CD8-positive, alpha-beta memory T cell (primary cell): ENCODE results near the gene OAS2. TPM values are rescaled to one million over a fixed set of nuclear protein-coding genes. Genes with fewer than 3 reads are reported as not detected.
"Not testable (repeated sequence)": the region's sequence is repeated elsewhere in the genome, so short reads cannot be mapped to it uniquely, and the experiment has no call there.

Experiments
- CTCF ChIA-PET: fragments of 350-600 bp; sonication (Branson Sonifier 250); formaldehyde crosslinking; loops from one replicate; lab custom pipeline; 2021; ENCODE audit warnings: antibody characterized with exemption; lab: Charles Lee
- POLR2A ChIA-PET: fragments of 350-600 bp; sonication (Branson Sonifier 250); formaldehyde crosslinking; loops from one replicate; lab custom pipeline; 2021; ENCODE audit warnings: antibody characterized with exemption; lab: Charles Lee
- DNase-seq, 5 donors: peaks; one replicate each; pipeline versions ENCODE4 v3.0.0 to v3.0.0-alpha.2; 2020 to 2022; ENCODE audit warnings: mixed read lengths in 1 of 5
- H3K27ac ChIP-seq: one replicate; pipeline ENCODE4 v1.7.0; 2013; ENCODE audit warnings: low read depth, mild to moderate bottlenecking, low read length, moderate library complexity
- H3K27me3 ChIP-seq: 2 replicates; pipeline ENCODE4 v1.7.0; 2013; ENCODE audit warnings: low read length, mild to moderate bottlenecking; ENCODE audit not compliant: insufficient read depth, poor library complexity, severe bottlenecking
- H3K36me3 ChIP-seq: 2 replicates; pipeline ENCODE4 v1.7.0; 2013; ENCODE audit warnings: mild to moderate bottlenecking, low read length, moderate library complexity; ENCODE audit not compliant: insufficient read depth
- H3K4me1 ChIP-seq: 2 replicates; pipeline ENCODE4 v1.7.0; 2013; ENCODE audit warnings: mild to moderate bottlenecking, low read length, moderate library complexity; ENCODE audit not compliant: insufficient read depth
- H3K4me3 ChIP-seq: 2 replicates; pipeline ENCODE4 v1.7.0; 2013; ENCODE audit warnings: mild to moderate bottlenecking, low read length
- H3K9me3 ChIP-seq: 2 replicates; pipeline ENCODE4 v1.7.0; 2013; ENCODE audit warnings: mild to moderate bottlenecking, low read length
- H3K27ac Mint-ChIP-seq, 8 donors: one replicate each; pipeline ENCODE4 v1.8.0; 2020 to 2021; ENCODE audit warnings: mixed read lengths in 8 of 8, mild to moderate bottlenecking in 6 of 8, inconsistent platforms in 3 of 8, moderate library complexity in 3 of 8
- H3K27me3 Mint-ChIP-seq, 2 donors: one replicate each; pipeline ENCODE4 v1.8.0; 2020 to 2021; ENCODE audit warnings: mixed read lengths in 2 of 2, mild to moderate bottlenecking in 1 of 2, moderate library complexity in 1 of 2
- H3K36me3 Mint-ChIP-seq, 3 donors: one replicate each; pipeline ENCODE4 v1.8.0; 2020 to 2021; ENCODE audit warnings: mixed read lengths in 3 of 3, inconsistent platforms in 1 of 3, mild to moderate bottlenecking in 1 of 3
- H3K4me1 Mint-ChIP-seq, 3 donors: one replicate each; pipeline ENCODE4 v1.8.0; 2020 to 2021; ENCODE audit warnings: mixed read lengths in 3 of 3, inconsistent platforms in 1 of 3, mild to moderate bottlenecking in 1 of 3
- H3K4me3 Mint-ChIP-seq, 7 donors: one replicate each; pipeline ENCODE4 v1.8.0; 2020 to 2021; ENCODE audit warnings: mixed read lengths in 7 of 7, mild to moderate bottlenecking in 6 of 7, moderate library complexity in 4 of 7, inconsistent platforms in 2 of 7
- H3K9me3 Mint-ChIP-seq, 5 donors: one replicate each; pipeline ENCODE4 v1.8.0; 2020 to 2022; ENCODE audit warnings: mixed read lengths in 5 of 5, mild to moderate bottlenecking in 3 of 5, moderate library complexity in 2 of 5, inconsistent platforms in 1 of 5
- polyA plus RNA-seq: library from polyadenylated mRNA; unstranded; fragments of 300-500 nt; fragmentation: Illumina TruSeq; gene quantifications from one replicate; pipeline ENCODE4 v1.2.3, GENCODE V29; 2021
- total RNA-seq, 2 experiments: library from RNA; stranded (reverse); gene quantifications; one replicate each; pipeline ENCODE4 v1.2.3, GENCODE V29; 2021

The OAS2 gene
- total and polyA plus RNA-seq, 3 experiments from 2014 or later: 40.1 to 50.9 (median 46.6) TPM

GRCh38 chr12:112944024-112944690 lies 34.2 kb upstream of the OAS2 start:
- DNase-seq: no peak
- Histone ChIP-seq H3K27me3 (no peaks in the 10 kb centered on the region), H3K36me3 (peaks cover 23% of the 10 kb centered on the region), H3K9me3 (no peaks in the 10 kb centered on the region), H3K27ac (no peak overlapping the region), H3K4me1 (peaks cover 13% of the 10 kb centered on the region), H3K4me3 (no peak overlapping the region)
- ChIA-PET CTCF (no interaction called here), POLR2A (no interaction called here)
- peaks cover 13 to 19% (median 17%) of the 10 kb centered on the region in 3 donors for H3K4me1 Mint-ChIP-seq
- H3K4me3 Mint-ChIP-seq: peak overlapping the region in 1 of 7 donors; percentile 51
- H3K9me3 Mint-ChIP-seq: no peaks in the 10 kb centered on the region
- peaks cover 15 to 56% (median 20%) of the 10 kb centered on the region in 3 donors for H3K36me3 Mint-ChIP-seq
- H3K27me3 Mint-ChIP-seq: no peaks in the 10 kb centered on the region
- no peak overlapping the region for H3K27ac Mint-ChIP-seq

- H3K36me3 Mint-ChIP-seq: peaks cover 21 to 68% (median 23%) of the 10 kb centered on the region in 3 donors
Observed at GRCh38 chr12:112945515-112945914, 32.8 kb upstream of the OAS2 start.

GRCh38 chr12:112946236-112947000 lies 31.9 kb upstream of the OAS2 start:
- Mint-ChIP-seq H3K27ac (peak overlapping the region in 1 of 8 donors; percentile 27), H3K27me3 (no peaks in the 10 kb centered on the region), H3K36me3 (peaks cover 26 to 77% (median 27%) of the 10 kb centered on the region in 3 donors), H3K4me3 (no peak overlapping the region), H3K9me3 (peaks cover 0 to 4% (median 0%) of the 10 kb centered on the region in 5 donors), H3K4me1 (peaks cover 0 to 5% (median 3%) of the 10 kb centered on the region in 3 donors)
- Histone ChIP-seq H3K27me3 (no peaks in the 10 kb centered on the region), H3K36me3 (peaks cover 23% of the 10 kb centered on the region), H3K4me3 (no peak overlapping the region), H3K27ac (no peak overlapping the region), H3K4me1 (no peaks in the 10 kb centered on the region), H3K9me3 (no peaks in the 10 kb centered on the region)
- ChIA-PET POLR2A (no interaction called here), CTCF (no interaction called here)
- no peak for DNase-seq

More at GRCh38 chr12:112945515-112945914, 32.8 kb upstream of the OAS2 start:
- H3K27ac ChIP-seq: no peak overlapping the region
- no peaks in the 10 kb centered on the region for H3K9me3 ChIP-seq
- H3K4me1 ChIP-seq: no peaks in the 10 kb centered on the region
- DNase-seq: no peak
- no peaks in the 10 kb centered on the region for H3K27me3 Mint-ChIP-seq
- CTCF ChIA-PET: no interaction called here
- POLR2A ChIA-PET: no interaction called here
- H3K9me3 Mint-ChIP-seq: no peaks in the 10 kb centered on the region
- peak overlapping the region in 1 of 7 donors; percentile 37 for H3K4me3 Mint-ChIP-seq
- no peak overlapping the region for H3K4me3 ChIP-seq
- H3K4me1 Mint-ChIP-seq: peaks cover 0 to 5% (median 4%) of the 10 kb centered on the region in 3 donors
- H3K36me3 ChIP-seq: peaks cover 23% of the 10 kb centered on the region
- H3K27me3 ChIP-seq: no peaks in the 10 kb centered on the region
- peak overlapping the region in 1 of 8 donors; percentile 54 for H3K27ac Mint-ChIP-seq

- H3K36me3 ChIP-seq: peaks cover 23% of the 10 kb centered on the region
Observed at GRCh38 chr12:112947314-112947713, 31.0 kb upstream of the OAS2 start.

DNA sequence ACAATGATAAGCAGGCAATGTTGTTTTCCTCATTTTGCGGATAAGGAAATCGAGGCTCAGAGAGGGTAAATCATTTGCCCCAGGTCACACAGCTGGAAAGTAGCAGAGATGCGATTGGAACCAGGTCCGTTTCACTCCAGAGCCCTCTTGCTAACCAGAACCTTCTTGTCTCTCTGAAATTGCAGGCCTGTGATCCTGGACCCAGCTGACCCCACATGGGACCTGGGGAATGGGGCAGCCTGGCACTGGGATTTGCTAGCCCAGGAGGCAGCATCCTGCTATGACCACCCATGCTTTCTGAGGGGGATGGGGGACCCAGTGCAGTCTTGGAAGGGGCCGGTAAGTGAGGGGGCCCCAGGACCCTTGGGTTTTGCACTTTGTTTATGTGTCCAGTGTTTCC lies 30.6 kb upstream of the OAS2 start:
- H3K4me1 Mint-ChIP-seq: peaks cover 0 to 5% (median 0%) of the 10 kb centered on the region in 3 donors
- Histone ChIP-seq H3K9me3 (no peaks in the 10 kb centered on the region), H3K4me3 (no peak overlapping the region), H3K4me1 (no peaks in the 10 kb centered on the region), H3K27ac (no peak overlapping the region), H3K27me3 (no peaks in the 10 kb centered on the region), H3K36me3 (peaks cover 23% of the 10 kb centered on the region)
- H3K27ac Mint-ChIP-seq: no peak overlapping the region
- DNase-seq: no peak
- peaks cover 3 to 10% (median 5%) of the 10 kb centered on the region in 5 donors for H3K9me3 Mint-ChIP-seq
- no peak overlapping the region for H3K4me3 Mint-ChIP-seq
- H3K27me3 Mint-ChIP-seq: no peaks in the 10 kb centered on the region
- CTCF ChIA-PET: interaction anchor here (0.7 to 1.8 kb wide), 2 partner anchors 47 to 107 kb away, joined by 3 to 5 read pairs; no protein-coding TSS in a partner anchor
- POLR2A ChIA-PET: no interaction called here
- peaks cover 34 to 85% (median 41%) of the 10 kb centered on the region in 3 donors for H3K36me3 Mint-ChIP-seq

More at GRCh38 chr12:112947314-112947713, 31.0 kb upstream of the OAS2 start:
- no peak overlapping the region for H3K4me3 Mint-ChIP-seq
- no peak overlapping the region for H3K27ac ChIP-seq
- H3K9me3 ChIP-seq: no peaks in the 10 kb centered on the region
- no peak overlapping the region for H3K27ac Mint-ChIP-seq
- H3K9me3 Mint-ChIP-seq: peaks cover 0 to 5% (median 4%) of the 10 kb centered on the region in 5 donors
- ChIA-PET POLR2A (no interaction called here), CTCF (no interaction called here)
- no peaks in the 10 kb centered on the region for H3K4me1 ChIP-seq
- no peaks in the 10 kb centered on the region for H3K27me3 ChIP-seq
- no peak for DNase-seq
- no peaks in the 10 kb centered on the region for H3K27me3 Mint-ChIP-seq
- peaks cover 0 to 5% (median 0%) of the 10 kb centered on the region in 3 donors for H3K4me1 Mint-ChIP-seq
- no peak overlapping the region for H3K4me3 ChIP-seq
- H3K36me3 Mint-ChIP-seq: peaks cover 30 to 81% (median 36%) of the 10 kb centered on the region in 3 donors

GRCh38 chr12:112948806-112949205 lies 29.5 kb upstream of the OAS2 start:
- Mint-ChIP-seq H3K36me3 (peaks cover 37 to 85% (median 45%) of the 10 kb centered on the region in 3 donors), H3K4me1 (peaks cover 0 to 5% (median 0%) of the 10 kb centered on the region in 3 donors), H3K27ac (peak overlapping the region in 2 of 8 donors; percentile 54 to 61), H3K9me3 (peaks cover 4 to 10% (median 5%) of the 10 kb centered on the region in 5 donors), H3K27me3 (no peaks in the 10 kb centered on the region), H3K4me3 (no peak overlapping the region)
- no peak overlapping the region for H3K27ac ChIP-seq
- H3K9me3 ChIP-seq: no peaks in the 10 kb centered on the region
- H3K4me1 ChIP-seq: no peaks in the 10 kb centered on the region
- ChIA-PET CTCF (interaction anchor here (1.0 to 1.8 kb wide), 2 partner anchors 44 to 48 kb away, joined by 3 to 5 read pairs; no protein-coding TSS in a partner anchor), POLR2A (no interaction called here)
- DNase-seq: no peak
- peaks cover 23% of the 10 kb centered on the region for H3K36me3 ChIP-seq
- H3K4me3 ChIP-seq: no peak overlapping the region
- H3K27me3 ChIP-seq: no peaks in the 10 kb centered on the region

DNA sequence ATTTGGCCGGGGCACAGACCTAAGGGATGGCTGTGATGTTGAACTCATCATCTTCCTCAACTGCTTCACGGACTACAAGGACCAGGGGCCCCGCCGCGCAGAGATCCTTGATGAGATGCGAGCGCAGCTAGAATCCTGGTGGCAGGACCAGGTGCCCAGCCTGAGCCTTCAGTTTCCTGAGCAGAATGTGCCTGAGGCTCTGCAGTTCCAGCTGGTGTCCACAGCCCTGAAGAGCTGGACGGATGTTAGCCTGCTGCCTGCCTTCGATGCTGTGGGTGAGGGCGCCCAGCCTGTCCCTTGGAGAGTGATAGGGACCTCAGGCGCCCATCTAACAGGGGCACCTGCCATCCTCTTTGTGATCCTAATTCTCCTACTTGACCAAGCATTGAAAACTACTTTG lies 27.6 kb upstream of the OAS2 start:
- H3K27ac Mint-ChIP-seq: no peak overlapping the region
- Histone ChIP-seq H3K4me1 (no peaks in the 10 kb centered on the region), H3K9me3 (no peaks in the 10 kb centered on the region), H3K4me3 (no peak overlapping the region), H3K27me3 (no peaks in the 10 kb centered on the region), H3K27ac (no peak overlapping the region), H3K36me3 (peaks cover 23% of the 10 kb centered on the region)
- peaks cover 2 to 9% (median 2%) of the 10 kb centered on the region in 3 donors for H3K4me1 Mint-ChIP-seq
- H3K4me3 Mint-ChIP-seq: no peak overlapping the region
- ChIA-PET POLR2A (no interaction called here), CTCF (no interaction called here)
- H3K9me3 Mint-ChIP-seq: peaks cover 4 to 10% (median 5%) of the 10 kb centered on the region in 5 donors
- no peak for DNase-seq
- peaks cover 35 to 82% (median 48%) of the 10 kb centered on the region in 3 donors for H3K36me3 Mint-ChIP-seq
- no peaks in the 10 kb centered on the region for H3K27me3 Mint-ChIP-seq

GRCh38 chr12:112957125-112957524 lies 21.2 kb upstream of the OAS2 start:
- H3K4me3 Mint-ChIP-seq, H3K4me1 ChIP-seq, H3K4me3 ChIP-seq, POLR2A ChIA-PET, H3K27me3 ChIP-seq, H3K27ac ChIP-seq, H3K27me3 Mint-ChIP-seq, DNase-seq, CTCF ChIA-PET, H3K9me3 ChIP-seq, H3K27ac Mint-ChIP-seq: not testable (repeated sequence)
- H3K36me3 Mint-ChIP-seq: peaks cover 46 to 82% (median 73%) of the 10 kb centered on the region in 3 donors
- peaks cover 12 to 27% (median 20%) of the 10 kb centered on the region in 3 donors for H3K4me1 Mint-ChIP-seq
- peaks cover 13% of the 10 kb centered on the region for H3K36me3 ChIP-seq
- peaks cover 0 to 15% (median 10%) of the 10 kb centered on the region in 5 donors for H3K9me3 Mint-ChIP-seq
